SKM-1 (cell line): ENCODE results near the gene GPC6.

Experiments
- DNase-seq: peaks from one replicate; lab custom pipeline; 2025; ENCODE audit not compliant: unreplicated experiment; lab: John Stamatoyannopoulos, UW

The GPC6 gene

DNA sequence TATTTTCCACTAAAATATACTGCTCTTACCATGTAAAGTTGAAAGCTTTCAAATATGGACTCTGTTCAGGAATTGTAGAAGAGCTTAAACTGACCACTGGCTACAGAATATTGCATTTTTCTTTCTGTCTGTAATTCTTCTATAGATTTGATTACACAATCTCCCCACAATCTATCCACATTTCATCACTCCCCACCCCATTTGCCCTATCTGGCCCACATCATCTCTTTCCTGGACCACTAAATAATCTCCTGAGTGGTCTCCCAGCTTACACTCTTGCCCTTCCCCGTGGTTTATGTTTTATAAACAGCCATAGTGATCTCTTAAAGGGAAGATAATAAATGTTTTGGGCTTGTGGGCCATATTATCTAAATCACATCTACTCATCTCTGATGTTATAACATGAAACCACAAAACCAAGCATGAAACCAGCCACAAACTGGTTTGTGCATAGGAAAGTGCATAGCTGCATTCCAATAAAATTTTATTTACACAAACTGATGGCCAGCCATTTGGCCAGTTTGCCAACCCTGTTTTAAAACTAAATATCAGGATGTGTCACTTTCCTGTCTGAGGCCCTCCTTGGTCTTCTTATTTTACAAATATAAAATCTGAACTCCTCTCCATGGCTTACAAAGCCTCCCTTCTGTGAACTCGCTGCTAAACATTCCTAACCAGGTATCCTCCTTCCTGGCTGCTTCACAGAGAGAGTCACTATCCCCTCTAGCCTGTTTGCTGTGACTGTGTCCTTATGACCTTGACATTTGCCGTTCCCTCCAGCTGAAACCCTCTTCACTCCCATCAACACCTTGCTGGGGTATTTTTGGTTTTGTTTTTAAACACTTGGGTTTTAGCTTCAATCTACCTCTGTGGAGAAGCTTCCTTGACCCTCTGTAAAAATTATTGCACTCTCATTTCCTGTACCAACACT lies 500.9 kb downstream of the GPC6 start:
- DNase-seq, result no peak

DNA sequence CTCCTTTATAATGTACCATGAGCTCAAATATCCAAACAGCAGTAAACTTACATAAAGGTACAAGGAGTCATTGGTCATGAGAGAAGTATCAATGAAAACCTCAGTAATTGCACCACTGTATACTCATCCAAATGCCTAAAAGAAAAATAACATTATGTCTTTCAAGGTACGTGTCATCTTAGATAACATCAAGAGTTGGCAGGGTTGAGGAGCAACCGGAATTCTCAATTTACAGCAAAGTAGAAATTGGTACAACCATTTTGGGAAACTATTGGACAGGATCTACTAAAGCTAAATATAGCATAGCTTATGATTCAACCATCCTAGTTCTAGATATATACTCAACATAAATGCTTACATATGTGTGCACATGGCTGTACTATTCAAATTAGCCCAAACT lies 502.8 kb downstream of the GPC6 start:
- no peak for DNase-seq

DNA sequence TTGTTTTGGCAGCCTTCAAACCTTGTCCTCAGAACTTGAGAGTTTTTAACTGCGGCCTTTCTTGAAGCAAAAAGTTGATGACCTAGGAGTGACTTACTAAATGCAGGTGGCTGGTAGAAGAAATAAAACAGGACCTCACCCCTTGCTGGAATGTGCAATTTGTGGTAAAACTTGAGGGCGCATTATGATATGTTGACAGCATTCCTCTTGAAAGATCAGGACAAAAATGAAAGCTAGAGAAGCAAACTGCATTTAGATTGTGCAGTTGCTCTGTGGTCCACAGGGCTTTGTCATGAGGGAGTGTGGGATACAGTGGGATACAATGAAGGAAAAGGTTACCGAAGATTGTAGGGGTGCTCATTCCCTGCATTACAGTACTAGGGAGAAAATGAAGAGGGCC lies 504.2 kb downstream of the GPC6 start:
- no peak for DNase-seq

DNA sequence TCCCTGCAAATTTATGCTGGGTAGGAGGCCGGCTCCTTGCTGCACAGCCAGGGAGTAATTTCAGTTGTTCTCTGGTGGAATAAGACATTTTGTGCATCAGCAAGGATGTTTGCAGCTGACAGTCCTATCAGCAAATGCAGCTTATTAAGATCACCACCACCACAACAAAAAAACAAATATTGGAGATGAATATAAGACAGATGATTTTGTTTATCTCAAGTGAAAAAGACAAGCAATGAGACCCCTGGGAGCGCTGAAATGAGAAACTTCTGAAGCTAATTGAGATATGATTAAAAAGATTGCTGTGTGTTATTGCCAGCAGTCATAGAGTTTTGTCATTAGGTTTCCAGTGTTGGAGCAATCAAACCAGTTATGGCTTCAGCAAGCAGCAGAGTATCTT lies 505.6 kb downstream of the GPC6 start:
- no peak for DNase-seq

DNA sequence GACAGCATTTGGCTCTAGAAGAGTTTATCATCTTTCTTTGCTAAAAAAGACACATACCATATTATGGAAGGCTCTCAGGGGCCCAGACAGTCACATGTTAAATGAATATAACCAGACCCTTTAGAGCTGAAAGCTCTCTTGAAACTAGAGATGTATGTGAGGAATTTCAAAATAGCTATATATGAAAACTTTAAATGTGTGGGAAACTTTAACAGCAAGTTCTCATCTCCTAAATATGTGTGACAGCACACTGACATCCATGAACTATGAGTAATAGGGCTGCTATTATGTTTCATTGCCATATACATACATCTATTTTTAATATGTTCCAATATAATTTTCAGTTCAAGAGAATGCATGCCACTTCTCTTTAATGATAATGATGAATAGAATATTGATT lies 509.5 kb downstream of the GPC6 start:
- no peak for DNase-seq

DNA sequence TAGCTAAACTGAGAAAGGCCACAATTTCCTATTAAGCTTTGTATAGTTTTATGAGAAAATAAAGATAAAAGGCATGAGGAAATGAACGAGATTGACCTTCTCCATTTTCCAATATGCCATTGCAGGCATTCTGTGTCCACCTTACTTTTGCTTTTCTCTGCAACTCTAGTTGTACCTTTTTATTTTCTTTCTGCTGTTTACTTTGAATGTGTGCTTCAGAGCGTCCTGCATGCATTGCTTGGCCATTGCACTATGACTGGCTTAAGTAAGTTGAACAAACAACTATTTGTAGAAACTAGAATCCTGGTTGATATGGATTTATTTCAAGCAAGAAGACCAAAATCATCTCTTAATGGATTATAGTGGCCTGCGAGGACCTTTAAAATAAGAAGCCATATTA lies 510.3 kb downstream of the GPC6 start:
- DNase-seq, result no peak

DNA sequence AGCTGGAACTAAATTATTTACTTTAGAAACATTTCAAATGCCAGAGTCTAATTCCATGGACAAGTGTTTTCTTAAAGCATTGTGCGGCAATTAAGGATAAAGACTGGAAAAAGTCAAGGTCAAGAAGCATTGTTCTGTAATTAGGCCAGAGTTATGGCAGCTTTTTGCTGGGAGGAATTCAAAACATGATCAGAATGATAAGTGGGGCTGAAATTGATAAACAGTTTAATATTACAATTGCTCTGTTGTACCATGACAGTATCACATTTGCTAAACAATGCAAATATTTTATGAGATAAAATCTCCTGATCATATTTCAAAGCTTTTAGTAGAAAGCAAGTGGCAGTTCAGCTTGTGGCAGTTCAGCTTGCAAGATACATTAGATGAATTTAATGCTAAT lies 513.7 kb downstream of the GPC6 start:
- no peak for DNase-seq

DNA sequence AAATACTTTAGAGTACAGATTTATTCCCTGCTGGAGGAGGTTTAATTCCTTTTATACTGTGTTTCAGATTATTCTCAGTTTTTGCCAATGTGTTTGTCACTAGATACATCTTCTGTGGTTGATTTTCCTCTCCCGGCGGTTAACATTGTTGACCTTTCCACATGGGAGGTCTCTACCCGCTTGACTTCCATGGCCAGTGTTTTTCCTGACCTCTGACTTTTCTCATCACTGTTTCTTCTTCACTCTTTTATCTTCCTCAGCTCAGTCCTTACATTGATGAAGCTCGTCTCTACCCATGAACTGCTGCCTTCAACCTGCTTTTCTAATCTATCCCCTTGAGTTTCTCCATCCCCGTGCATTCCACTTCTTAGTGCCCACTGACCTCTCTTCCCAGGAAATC lies 517.4 kb downstream of the GPC6 start:
- DNase-seq, result no peak

DNA sequence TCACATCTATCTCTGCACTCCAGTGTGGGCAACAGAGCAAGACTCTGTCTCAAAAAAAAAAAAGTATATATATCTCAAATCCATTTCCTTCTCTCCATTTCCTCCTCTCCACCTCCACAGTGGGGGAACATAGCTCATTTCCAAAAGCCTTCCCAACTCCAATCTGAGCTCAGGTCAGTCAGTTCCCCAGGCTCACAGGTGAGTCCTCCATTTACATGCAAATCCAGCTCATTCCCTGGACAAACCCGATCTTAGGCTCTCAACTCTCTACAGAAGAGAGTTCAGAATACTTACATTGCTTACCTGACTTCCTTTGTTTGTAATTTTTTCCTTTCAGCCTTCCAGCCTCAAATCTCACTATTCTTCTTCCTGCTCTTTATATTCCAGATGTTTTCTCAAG lies 518.3 kb downstream of the GPC6 start:
- DNase-seq, result no peak

DNA sequence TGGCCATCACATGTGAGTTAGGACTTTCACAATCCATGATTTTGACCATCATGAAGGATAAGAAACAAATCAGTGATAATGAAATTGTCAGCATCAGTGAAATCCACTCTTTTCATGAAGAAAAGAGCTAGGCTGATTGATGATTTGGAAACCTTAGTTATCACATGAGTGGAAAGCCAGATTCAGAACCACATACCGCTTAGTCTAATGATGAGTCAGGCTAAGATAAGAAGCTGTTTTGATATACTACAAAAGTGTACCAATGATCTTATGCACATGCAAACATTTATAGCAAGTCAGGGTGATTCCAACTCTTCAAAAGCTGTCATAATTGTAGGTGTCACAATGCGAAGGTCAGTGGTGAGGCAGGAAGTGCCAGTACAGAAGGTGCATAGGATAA lies 519.3 kb downstream of the GPC6 start:
- DNase-seq, result no peak

DNA sequence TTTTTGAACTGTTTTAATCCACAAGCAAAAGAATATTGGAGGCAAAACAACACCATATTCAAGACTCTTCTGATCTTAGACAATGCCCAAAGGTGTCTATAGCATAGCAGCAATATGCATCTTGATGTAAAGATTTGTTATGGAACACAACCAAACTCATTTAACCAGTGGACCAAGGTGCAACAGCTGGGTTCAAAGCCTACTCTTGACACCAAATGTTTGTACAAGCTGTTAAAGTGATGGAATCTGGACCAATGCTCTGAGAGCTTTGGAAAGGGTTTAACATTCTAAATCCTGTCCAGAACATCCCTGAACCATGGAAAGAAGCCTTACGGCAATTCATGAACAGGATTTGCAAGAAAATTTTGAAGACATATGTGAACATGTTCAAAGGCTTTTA lies 520.0 kb downstream of the GPC6 start:
- no peak for DNase-seq

DNA sequence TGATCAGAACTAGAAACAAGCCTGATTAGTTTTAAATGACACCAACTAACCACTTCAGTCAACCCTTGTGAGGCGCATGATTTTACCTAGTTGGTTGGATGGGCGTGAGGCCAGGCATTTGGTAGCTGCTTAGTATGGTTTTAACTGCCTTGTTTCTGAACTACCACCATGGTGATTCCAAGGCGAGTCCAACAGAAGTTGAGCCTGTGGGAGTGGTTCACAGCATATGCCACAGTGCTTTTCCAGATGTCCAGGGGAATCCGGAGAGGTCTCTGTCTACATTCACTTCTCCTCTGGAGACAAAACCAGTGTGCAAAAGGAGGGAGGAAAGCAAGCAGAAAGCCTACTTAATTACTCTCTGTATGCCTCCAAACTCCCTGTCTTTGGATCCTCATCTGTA lies 524.1 kb downstream of the GPC6 start:
- no peak for DNase-seq

DNA sequence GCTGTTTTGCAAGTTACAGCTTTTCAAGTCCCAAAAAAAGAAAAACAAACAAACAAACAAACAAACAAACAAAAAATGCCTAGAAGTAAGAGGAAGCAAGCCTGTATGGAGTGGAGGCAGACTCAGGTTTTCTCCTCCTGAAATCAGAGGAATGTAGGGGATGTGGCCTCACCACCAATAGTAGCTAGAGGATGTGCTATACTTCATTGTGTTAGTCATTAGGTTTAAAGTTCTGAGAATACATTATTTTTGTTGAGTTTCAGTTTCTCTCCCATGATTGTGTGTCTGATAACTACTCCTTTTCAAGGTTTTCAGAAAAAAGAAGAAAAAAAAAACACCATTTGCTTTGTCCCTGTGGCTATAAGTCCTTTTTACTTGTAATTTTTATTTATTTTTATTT lies 524.5 kb downstream of the GPC6 start:
- no peak for DNase-seq

DNA sequence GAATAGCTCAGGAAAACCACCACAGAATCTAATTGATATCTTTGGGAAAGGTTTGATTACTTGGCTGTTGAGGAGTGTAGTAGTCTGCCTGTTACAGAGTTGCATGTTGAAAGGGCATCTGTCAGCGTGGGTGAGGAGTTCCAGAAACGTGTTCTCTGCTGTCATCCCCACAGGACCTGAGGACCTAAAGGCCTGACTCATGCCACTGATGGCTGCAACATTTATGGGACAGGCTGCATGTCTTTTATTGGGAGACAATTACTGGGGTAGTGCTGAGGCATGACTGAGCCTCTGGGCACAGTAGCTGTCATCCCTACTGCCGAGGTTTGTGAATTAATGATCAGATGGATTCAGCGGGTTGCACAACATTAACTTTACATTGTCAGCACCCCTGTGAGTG lies 525.9 kb downstream of the GPC6 start:
- DNase-seq, result no peak

DNA sequence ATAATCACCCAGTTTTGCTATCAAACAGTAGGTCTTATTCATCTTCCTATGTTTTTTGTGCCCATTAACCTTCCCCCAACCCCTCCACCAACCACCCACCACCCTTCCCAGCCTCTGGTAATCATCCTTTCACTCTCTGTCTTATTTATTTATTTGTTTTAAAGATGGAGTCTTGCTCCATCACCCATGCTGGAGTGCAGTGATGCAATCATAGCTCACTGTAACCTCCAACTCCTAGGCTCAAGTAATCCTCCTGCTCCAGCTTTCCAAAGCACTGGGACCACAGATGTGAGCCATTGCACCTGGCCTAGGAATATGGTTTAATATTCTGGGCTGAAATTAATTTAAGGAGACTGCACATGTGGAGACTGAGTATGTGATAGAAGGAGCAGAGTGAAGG lies 527.0 kb downstream of the GPC6 start:
- DNase-seq, result no peak

DNA sequence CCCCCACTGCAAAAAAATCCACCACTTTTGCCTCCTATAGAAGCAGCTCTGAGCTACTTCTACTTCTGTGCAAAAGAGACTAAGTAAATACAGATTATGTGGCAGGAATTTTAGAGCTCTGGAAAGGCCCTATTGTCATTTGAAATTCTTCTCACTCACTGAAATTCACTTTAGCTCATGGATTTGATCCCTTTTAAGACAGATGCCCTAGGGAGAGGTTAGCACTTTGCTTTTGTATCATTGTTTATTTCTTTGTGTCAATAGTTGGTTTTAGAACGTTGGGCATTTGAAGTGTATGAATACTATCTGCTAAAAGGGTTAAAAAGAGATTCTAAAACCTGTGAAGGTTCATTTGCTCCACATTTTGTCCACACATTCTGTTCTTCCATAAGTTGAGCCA lies 528.7 kb downstream of the GPC6 start:
- DNase-seq, result no peak

DNA sequence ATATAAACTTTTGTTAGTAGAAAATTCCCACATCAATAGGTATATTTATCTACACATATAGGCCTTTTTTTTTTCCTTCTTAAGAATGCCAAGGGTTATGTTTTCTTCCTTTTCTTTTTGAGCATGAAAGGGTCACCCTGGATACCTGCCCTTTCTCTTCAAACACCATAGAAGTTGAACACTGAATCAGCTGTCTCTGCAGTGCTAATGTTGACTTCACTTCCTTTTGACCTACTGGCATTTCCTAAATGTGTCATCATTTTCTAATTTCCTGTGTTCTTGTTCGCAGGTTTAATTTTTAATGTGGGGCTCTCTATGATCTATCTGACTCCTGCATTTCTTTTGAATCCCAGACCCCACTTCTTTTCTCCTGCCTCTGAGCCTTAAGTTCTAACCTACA lies 532.0 kb downstream of the GPC6 start:
- no peak for DNase-seq

DNA sequence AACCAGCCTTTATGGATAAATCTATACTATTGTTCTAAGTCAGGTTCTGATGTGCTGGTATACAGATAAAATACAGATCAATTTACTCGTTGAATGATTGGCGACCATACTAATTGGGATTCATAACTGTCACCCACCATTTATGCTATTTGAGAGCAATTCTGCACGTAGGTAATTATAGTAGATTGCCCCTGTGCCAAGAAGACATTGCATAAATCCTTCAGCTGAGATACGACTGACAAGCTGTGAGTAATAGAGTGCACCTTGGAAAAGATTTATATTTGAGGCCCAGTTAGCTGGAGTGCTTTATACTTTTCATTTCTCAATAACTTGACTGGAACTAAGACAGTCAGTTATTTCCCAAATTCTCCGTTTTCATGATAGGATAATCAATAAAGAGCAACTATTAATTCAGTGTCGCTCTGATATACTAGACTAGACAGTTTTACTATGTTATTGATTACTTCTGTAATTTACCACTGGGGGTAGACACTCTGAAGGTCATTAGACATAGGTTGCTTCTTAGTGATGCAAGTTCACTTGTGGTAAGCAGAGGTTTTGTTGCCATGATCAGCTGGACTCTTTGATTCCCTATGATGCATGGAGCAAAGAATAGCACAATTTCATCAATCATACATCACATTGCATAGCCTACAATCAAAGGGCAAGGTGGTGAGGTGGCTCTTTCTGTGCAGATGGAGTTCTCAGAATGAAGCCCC lies 536.3 kb downstream of the GPC6 start:
- no peak for DNase-seq

DNA sequence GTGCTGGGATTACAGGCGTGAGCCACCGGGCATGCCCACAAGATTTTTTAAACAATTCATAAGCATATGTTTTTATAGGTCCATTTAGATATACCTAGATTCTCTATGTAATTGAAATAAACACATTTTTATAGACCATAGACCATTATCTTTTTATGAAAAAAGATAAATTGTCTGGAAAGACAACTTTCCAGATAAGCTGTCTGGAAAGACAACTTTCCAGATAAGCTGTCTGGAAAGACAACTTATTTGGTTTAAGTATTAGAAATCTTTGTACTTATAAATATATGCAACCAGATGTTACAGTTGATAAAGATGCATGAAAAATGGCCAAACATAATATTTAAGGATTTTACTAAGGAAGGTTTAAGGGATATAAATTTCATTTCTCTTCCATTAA lies 538.5 kb downstream of the GPC6 start:
- no peak for DNase-seq

DNA sequence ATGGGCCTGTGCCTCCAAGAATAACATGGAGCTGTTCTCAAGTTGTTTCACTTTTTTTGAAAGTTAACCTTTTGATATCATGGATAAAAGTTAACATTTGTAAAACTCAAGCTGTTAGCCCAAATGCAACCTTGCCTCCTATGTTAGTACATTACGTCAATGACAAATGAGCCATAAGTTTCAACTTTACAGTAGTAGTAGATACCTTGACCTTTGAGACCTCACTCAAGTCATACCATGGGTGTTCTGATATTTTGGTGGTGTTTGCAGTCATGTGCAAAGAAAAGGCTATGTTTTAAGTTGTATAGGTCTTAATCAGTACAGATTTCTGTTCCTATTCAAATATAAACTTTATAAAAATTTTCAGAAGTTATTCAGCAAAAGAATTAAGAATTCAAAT lies 539.2 kb downstream of the GPC6 start:
- DNase-seq, result no peak

DNA sequence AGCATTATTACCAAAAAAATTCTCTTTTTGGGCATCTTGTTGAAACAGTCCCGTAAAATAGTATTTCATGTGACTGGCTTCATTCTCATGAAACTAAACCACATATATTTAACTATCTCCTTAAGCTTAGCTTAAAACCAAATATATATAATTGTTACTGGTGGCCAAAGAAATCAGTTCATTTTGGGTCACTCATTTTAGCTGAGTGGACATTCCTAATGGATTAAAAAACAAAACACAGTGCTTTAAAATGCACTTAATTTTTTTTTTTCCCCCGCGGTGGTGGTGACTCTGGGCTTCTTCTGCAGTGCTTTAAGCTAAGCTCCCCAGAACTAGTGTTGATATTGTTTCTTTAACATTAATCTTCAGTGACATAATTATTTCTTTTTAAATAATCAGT lies 540.1 kb downstream of the GPC6 start:
- DNase-seq, result no peak

DNA sequence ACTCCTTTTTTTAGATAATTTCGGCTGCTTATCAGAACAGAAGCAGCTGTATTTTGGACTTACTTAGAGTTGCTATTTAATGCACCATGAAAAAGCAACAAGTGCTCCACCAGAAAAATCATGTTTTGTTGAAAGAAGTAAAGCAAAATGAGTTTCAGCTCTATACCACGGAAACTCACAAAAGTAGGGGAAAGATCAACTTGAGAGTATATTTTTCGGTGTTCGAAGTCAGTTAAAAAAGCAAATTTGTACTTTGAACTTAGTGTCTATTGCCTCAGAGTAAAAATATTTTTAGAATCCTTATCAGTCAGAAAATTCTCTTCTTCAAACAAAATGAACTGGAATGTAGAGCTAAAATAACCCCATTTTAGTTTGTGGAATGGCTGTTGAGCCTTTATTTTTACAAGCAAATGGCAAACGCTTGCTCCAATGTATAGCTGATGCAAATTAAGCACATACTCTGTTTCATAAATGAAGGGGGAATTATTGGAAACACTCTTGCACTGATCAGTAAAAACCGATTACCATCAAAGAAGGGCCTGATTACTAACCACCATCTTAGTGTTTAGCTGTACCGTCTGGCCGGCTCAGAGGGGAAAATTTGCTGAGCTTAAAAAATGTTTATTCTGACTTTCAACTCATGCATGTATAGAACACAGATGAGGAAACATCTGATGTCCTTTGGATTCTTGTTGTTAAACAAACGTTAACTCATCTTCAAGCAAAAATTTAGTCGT lies 540.7 kb downstream of the GPC6 start:
- DNase-seq, result no peak
